HG03520 (cell line): Measurements from ENCODE around the gene DNAJC13.

Experiments used
- ATAC-seq: cut with Tn5 transposase; IDR thresholded peaks from one replicate; pipeline ENCODE4 v1.9.1; 2021; ENCODE audit warnings: mild to moderate bottlenecking, moderate library complexity; ENCODE audit not compliant: unreplicated experiment

DNAJC13 gene

GRCh38 chr3:132404276-132404675, 13.0 kb upstream of the DNAJC13 start:
- ATAC-seq = no peak

GRCh38 chr3:132405188-132405587, 12.1 kb upstream of the DNAJC13 start:
- ATAC-seq = no peak

- ATAC-seq = no peak
These were observed 11.5 kb upstream of the DNAJC13 start for GRCh38 chr3:132405609-132406299.

GRCh38 chr3:132406587-132406986, 10.7 kb upstream of the DNAJC13 start:
- ATAC-seq = no peak

GRCh38 chr3:132407025-132407424, 10.3 kb upstream of the DNAJC13 start:
- no peak for ATAC-seq

- ATAC-seq = no peak
These were observed 2.5 kb upstream of the DNAJC13 start for GRCh38 chr3:132414841-132415240.

GRCh38 chr3:132416161-132416560, 1.1 kb upstream of the DNAJC13 start:
- ATAC-seq = no peak

GRCh38 chr3:132417695-132418411, 551 bp downstream of the DNAJC13 start:
- peak; percentile 40 for ATAC-seq

GRCh38 chr3:132418916-132419315, 1.6 kb downstream of the DNAJC13 start:
- no peak for ATAC-seq

- no peak for ATAC-seq
These were observed 4.5 kb downstream of the DNAJC13 start for GRCh38 chr3:132421832-132422231.

GRCh38 chr3:132422531-132422930, 5.2 kb downstream of the DNAJC13 start:
- ATAC-seq = no peak

GRCh38 chr3:132432639-132433038, 15.3 kb downstream of the DNAJC13 start:
- ATAC-seq = no peak

GRCh38 chr3:132433121-132433520, 15.8 kb downstream of the DNAJC13 start:
- no peak for ATAC-seq

- no peak for ATAC-seq
These were observed 18.1 kb downstream of the DNAJC13 start for GRCh38 chr3:132435224-132435910.

GRCh38 chr3:132435911-132436425, 18.7 kb downstream of the DNAJC13 start:
- ATAC-seq = no peak

GRCh38 chr3:132443421-132443820, 26.1 kb downstream of the DNAJC13 start:
- ATAC-seq = no peak

- ATAC-seq = no peak
These were observed 27.1 kb downstream of the DNAJC13 start for GRCh38 chr3:132444383-132444782.

- ATAC-seq = no peak
These were observed 28.5 kb downstream of the DNAJC13 start for GRCh38 chr3:132445817-132446216.

- no peak for ATAC-seq
These were observed 31.1 kb downstream of the DNAJC13 start for GRCh38 chr3:132448216-132448961.

GRCh38 chr3:132456136-132456535, 38.8 kb downstream of the DNAJC13 start:
- ATAC-seq = no peak

GRCh38 chr3:132456571-132456970, 39.3 kb downstream of the DNAJC13 start:
- ATAC-seq = no peak
